Lower leg skin (tissue), 3 donors: Measurements from ENCODE around the gene AK1.

Experiments
- POLR2A ChIP-seq, 2 donors: fragments of 450-650 bp; IDR thresholded peaks; one replicate each; pipeline ENCODE4 v1.6.1; 2016 to 2017; ENCODE audit warnings: antibody characterized with exemption in 2 of 2, mild to moderate bottlenecking in 1 of 2, moderate library complexity in 1 of 2
- TF ChIP-seq, protein P1 (sequence below), 3 donors: fragments of 450-650 bp; IDR thresholded peaks; one replicate each; pipeline ENCODE4 v1.5.1; 2016; ENCODE audit warnings: antibody characterized with exemption in 3 of 3, mild to moderate bottlenecking in 3 of 3, moderate library complexity in 2 of 3

DNA sequence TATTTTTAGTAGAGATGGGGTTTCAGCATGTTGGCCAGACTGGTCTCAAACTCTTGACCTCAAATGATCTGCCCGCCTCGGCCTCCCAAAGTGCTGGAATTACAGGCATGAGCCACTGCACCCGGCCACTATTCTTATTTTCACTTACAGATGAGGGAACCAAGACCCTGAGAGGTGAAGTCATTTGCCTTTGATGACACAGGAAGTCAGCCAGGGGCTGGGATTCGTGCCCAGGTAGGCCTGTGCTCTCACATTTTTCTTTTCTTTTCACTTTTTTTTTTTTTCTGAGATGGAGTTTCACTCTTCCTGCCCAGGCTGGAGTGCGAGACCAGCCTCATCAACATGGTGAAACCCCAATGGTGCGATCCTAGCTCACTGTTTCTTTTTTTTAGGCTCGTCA lies 45.2 kb downstream of the AK1 start:
- no peak for TF ChIP-seq POLR2A (IDR thresholded peaks at IDR 0.05)
- TF ChIP-seq, protein P1, sequence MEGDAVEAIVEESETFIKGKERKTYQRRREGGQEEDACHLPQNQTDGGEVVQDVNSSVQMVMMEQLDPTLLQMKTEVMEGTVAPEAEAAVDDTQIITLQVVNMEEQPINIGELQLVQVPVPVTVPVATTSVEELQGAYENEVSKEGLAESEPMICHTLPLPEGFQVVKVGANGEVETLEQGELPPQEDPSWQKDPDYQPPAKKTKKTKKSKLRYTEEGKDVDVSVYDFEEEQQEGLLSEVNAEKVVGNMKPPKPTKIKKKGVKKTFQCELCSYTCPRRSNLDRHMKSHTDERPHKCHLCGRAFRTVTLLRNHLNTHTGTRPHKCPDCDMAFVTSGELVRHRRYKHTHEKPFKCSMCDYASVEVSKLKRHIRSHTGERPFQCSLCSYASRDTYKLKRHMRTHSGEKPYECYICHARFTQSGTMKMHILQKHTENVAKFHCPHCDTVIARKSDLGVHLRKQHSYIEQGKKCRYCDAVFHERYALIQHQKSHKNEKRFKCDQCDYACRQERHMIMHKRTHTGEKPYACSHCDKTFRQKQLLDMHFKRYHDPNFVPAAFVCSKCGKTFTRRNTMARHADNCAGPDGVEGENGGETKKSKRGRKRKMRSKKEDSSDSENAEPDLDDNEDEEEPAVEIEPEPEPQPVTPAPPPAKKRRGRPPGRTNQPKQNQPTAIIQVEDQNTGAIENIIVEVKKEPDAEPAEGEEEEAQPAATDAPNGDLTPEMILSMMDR (IDR thresholded peaks at IDR 0.05) = no peak
